ENCODE results near the gene EMID1. TPM values are rescaled to one million over a fixed set of nuclear protein-coding genes. Genes with fewer than 3 reads are reported as not detected.

Gene EMID1
- polyA plus RNA-seq, 1 of the 3 experiments (the other 2 are of a cell fraction): 1.1 TPM

DNA sequence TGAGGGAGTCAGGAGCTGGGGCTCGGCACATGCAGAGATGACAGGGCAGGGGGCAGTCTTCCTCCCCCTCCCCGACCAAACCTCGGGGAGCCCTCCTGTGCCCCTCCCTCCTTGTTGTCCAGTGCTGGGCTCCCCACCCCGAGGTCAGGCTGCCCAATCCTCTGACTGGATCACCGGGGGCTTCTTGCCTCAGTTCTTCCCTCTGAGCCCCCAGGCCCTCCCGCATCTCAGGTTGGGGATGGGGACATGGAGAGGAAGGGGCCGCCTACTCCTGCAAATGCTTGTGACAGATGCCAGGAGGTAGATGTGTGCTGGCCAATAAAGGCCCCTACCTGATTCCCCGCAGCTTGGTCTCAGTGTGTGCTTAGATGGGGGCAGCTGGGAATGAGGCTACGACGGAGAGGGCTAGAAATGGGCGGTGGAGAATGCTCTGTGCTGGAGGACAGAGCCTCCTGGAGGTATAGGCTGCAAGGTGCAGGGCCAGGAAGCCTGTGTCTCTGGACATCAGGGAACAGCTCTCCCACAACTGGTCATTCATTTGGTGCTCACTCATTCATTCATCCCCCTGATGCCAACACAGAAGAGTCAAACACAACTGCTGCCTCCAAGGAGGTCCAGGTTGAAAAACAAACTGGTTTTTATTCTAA is 53.7 kb downstream of the EMID1 start:
- 90% methylated on average over 8 of the region's 11 CpGs for WGBS (ENCODE audit: low lambda C conversion rate)
- CTCF ChIA-PET: interaction anchor here (1.6 to 6.9 kb wide), 2 partner anchors 13 to 404 kb away, joined by 3 to 57 read pairs; no protein-coding TSS in a partner anchor
- DNase-seq: peak; percentile 42

More for the DNA sequence above, 53.7 kb downstream of the EMID1 start:
- Histone ChIP-seq H4K20me1 (ENCODE audit: insufficient read depth) (no peaks in the 10 kb centered on the region), H2AFZ (ENCODE audit: low read depth) (no peak overlapping the region), H3K9me3 (no peaks in the 10 kb centered on the region), H3F3A (replicated peaks; ENCODE audit: insufficient read depth) (no peaks in the 10 kb centered on the region), H3K36me3 (replicated peaks in 1 of 2; ENCODE audit: control insufficient read depth in 1 of 2, insufficient read depth in 2 of 2, low read length in 1 of 2) (peaks cover 0 to 11% of the 10 kb centered on the region in 2 experiments), H3K27me3 (ENCODE audit: insufficient read depth) (no peaks in the 10 kb centered on the region), H3K4me1 (ENCODE audit: control insufficient read depth in 1 of 2, insufficient read depth in 2 of 2, low read depth in 1 of 2, low read length in 1 of 2) (no peaks in the 10 kb centered on the region), H3K4me2 (no peak overlapping the region), H3K9me2 (no peaks in the 10 kb centered on the region), H3K9ac (no peak overlapping the region), H3K27ac (ENCODE audit: low read depth in 2 of 2, low read length in 1 of 2) (no peak overlapping the region), H3K4me3 (ENCODE audit: low read depth in 2 of 2, low read length in 1 of 2) (no peak overlapping the region), H3K79me2 (ENCODE audit: insufficient read depth) (no peaks in the 10 kb centered on the region)
- POLR2A ChIA-PET: no interaction called here
- TF ChIP-seq POLR2AphosphoS5 (IDR thresholded peaks at IDR 0.05; ENCODE audit: low read depth, low read length): no peak
- TF ChIP-seq CHD2 (IDR thresholded peaks at IDR 0.05; ENCODE audit: low read length, partially characterized antibody): no peak
- TF ChIP-seq ELF1 (IDR thresholded peaks at IDR 0.05): no peak
- no peak for TF ChIP-seq ZBTB33 (IDR thresholded peaks at IDR 0.05; ENCODE audit: borderline replicate concordance, low read depth)
- no peak for TF ChIP-seq NFIC (IDR thresholded peaks at IDR 0.05; ENCODE audit: borderline replicate concordance)
- TF ChIP-seq TEAD4 (IDR thresholded peaks at IDR 0.05; ENCODE audit: borderline replicate concordance, insufficient read depth): no peak
- TF ChIP-seq, protein P1, sequence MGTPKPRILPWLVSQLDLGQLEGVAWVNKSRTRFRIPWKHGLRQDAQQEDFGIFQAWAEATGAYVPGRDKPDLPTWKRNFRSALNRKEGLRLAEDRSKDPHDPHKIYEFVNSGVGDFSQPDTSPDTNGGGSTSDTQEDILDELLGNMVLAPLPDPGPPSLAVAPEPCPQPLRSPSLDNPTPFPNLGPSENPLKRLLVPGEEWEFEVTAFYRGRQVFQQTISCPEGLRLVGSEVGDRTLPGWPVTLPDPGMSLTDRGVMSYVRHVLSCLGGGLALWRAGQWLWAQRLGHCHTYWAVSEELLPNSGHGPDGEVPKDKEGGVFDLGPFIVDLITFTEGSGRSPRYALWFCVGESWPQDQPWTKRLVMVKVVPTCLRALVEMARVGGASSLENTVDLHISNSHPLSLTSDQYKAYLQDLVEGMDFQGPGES (IDR thresholded peaks at IDR 0.05; ENCODE audit: low read depth, low read length): no peak
- no peak for TF ChIP-seq SMC3 (IDR thresholded peaks at IDR 0.05; ENCODE audit: low read depth, low read length)
- no peak for TF ChIP-seq FOXM1 (IDR thresholded peaks at IDR 0.05; ENCODE audit: low read depth)
- TF ChIP-seq FOXJ3 (CRISPR knock-in tag; IDR thresholded peaks at IDR 0.05): no peak
- TF ChIP-seq RFX5 (IDR thresholded peaks at IDR 0.05; ENCODE audit: low read length): no peak
- no peak for TF ChIP-seq GATA2 (CRISPR knock-in tag; IDR thresholded peaks at IDR 0.05)
- no peak for TF ChIP-seq EZH2phosphoT487 (IDR thresholded peaks at IDR 0.05; ENCODE audit: borderline replicate concordance, low read depth)
- TF ChIP-seq RCOR1 (IDR thresholded peaks at IDR 0.05; ENCODE audit: low read length): no peak
- TF ChIP-seq GABPA (IDR thresholded peaks at IDR 0.05; ENCODE audit: low read depth): no peak
- no peak for TF ChIP-seq TAF1 (IDR thresholded peaks at IDR 0.05; ENCODE audit: borderline replicate concordance, low read depth, low read length)
- TF ChIP-seq USF1 (IDR thresholded peaks at IDR 0.05; ENCODE audit: borderline replicate concordance, low read depth): no peak
- no peak for TF ChIP-seq NRF1 (IDR thresholded peaks at IDR 0.05; ENCODE audit: low read depth, low read length)
- TF ChIP-seq RAD21 (IDR thresholded peaks at IDR 0.05; ENCODE audit: low read length): no peak
- TF ChIP-seq MAX (IDR thresholded peaks at IDR 0.05; ENCODE audit: low read depth): no peak
